Panc1 (cell line): ENCODE measurements around the gene C16orf82. TPM values are rescaled to one million over a fixed set of nuclear protein-coding genes. Genes with fewer than 3 reads are reported as not detected.

Experiments
- ATAC-seq: fragments of 200-7000 bp; cut with Tn5 transposase; 2 replicates; pipeline ENCODE4 v1.9.1; 2020; ENCODE audit warnings: mild to moderate bottlenecking, moderate library complexity
- BruUV-seq: library from RNA; stranded (reverse); fragments of 400-500 nt; replicated peaks from 2 replicates; lab custom pipeline; 2021; lab: Mats Ljungman, UMichigan
- CTCF ChIA-PET: fragments of 300-600 bp; sonication (Branson Sonifier 250); formaldehyde crosslinking; loops from one replicate; lab custom pipeline; 2022; ENCODE audit warnings: antibody characterized with exemption; lab: Charles Lee
- POLR2A ChIA-PET: fragments of 300-600 bp; sonication (Branson Sonifier 250); formaldehyde crosslinking; loops from one replicate; lab custom pipeline; 2022; ENCODE audit warnings: antibody characterized with exemption; lab: Charles Lee
- DNase-seq: peaks from one replicate; pipeline ENCODE4 v3.0.0-alpha.2; 2010; ENCODE audit warnings: low read depth, low spot score
- H3K27ac ChIP-seq: 2 replicates; pipeline ENCODE4 v1.5.1; 2011; ENCODE audit warnings: mild to moderate bottlenecking, low read length, inconsistent platforms
- H3K27me3 ChIP-seq: fragments of 200-500 bp; sonication (Bioruptor generic); 2 replicates; pipeline ENCODE4 v1.6.0; 2014; ENCODE audit warnings: low read length, inconsistent platforms; ENCODE audit not compliant: control insufficient read depth, insufficient read depth
- H3K36me3 ChIP-seq: fragments of 200-500 bp; sonication (Bioruptor generic); 2 replicates; pipeline ENCODE4 v1.5.1; 2014; ENCODE audit warnings: inconsistent platforms, mild to moderate bottlenecking, low read length, moderate library complexity; ENCODE audit not compliant: control insufficient read depth, insufficient read depth
- H3K4me1 ChIP-seq: 2 replicates; pipeline ENCODE4 v1.5.1; 2011; ENCODE audit warnings: inconsistent platforms, mild to moderate bottlenecking, low read length, moderate library complexity; ENCODE audit not compliant: control insufficient read depth, insufficient read depth
- H3K4me3 ChIP-seq, 2 experiments: 2 replicates each; pipeline ENCODE4 v1.5.1; 2011 to 2012; ENCODE audit warnings: low read depth in 2 of 2, low read length in 2 of 2, mild to moderate bottlenecking in 2 of 2, inconsistent platforms in 1 of 2, moderate library complexity in 1 of 2
- H3K9me3 ChIP-seq: fragments of 200-500 bp; sonication (Bioruptor generic); 2 replicates; pipeline ENCODE4 v1.5.1; 2014; ENCODE audit warnings: low read depth, mild to moderate bottlenecking, inconsistent platforms, low read length, moderate library complexity; ENCODE audit not compliant: control insufficient read depth, insufficient read depth
- POLR2AphosphoS5 ChIP-seq: IDR thresholded peaks from 2 replicates; pipeline ENCODE4 v1.6.1; 2012; ENCODE audit warnings: mild to moderate bottlenecking, low read depth, low read length, moderate library complexity
- REST ChIP-seq, 2 experiments: IDR thresholded peaks; 2 replicates each; pipeline ENCODE4 v1.6.1; 2011 to 2012; ENCODE audit warnings: low read depth in 2 of 2, control low read depth in 1 of 2, low read length in 1 of 2, mild to moderate bottlenecking in 1 of 2, moderate library complexity in 1 of 2; ENCODE audit not compliant: insufficient read depth in 1 of 2
- SIN3A ChIP-seq: IDR thresholded peaks from 2 replicates; pipeline ENCODE4 v1.6.1; 2012; ENCODE audit warnings: low read depth, mild to moderate bottlenecking, low read length, moderate library complexity, borderline replicate concordance; ENCODE audit not compliant: insufficient read depth
- TCF7L2 ChIP-seq: IDR thresholded peaks from 2 replicates; pipeline ENCODE4 v1.6.1; 2011; ENCODE audit warnings: mild to moderate bottlenecking, low read depth, low read length, inconsistent platforms
- in situ Hi-C: cut with HindIII; loops from 2 replicates; pipeline ENCODE4 v1.10.0; 2016; ENCODE audit warnings: low sequenced_read_pairs, low pct_unique_long_range_greater_than_20kb
- intact Hi-C: fragments of 100-400 bp; cut with micrococcal nuclease; formaldehyde crosslinking; loops from one replicate; pipeline ENCODE4 v1.10.0; 2022; ENCODE audit not compliant: unreplicated experiment
- total RNA-seq: library from RNA; stranded (reverse); gene quantifications from one replicate; pipeline ENCODE4 v1.2.1, GENCODE V29; 2021; ENCODE audit not compliant: unreplicated experiment
- TF ChIP-seq, protein P1 (sequence below): fragments of 450-650 bp; IDR thresholded peaks from 2 replicates; pipeline ENCODE4 v1.5.1; 2017; ENCODE audit warnings: mild to moderate bottlenecking

Gene C16orf82
- total RNA-seq, 1 experiment from 2014 or later = not detected

GRCh38 chr16:27048316-27048715, 18.4 kb upstream of the C16orf82 start:
- H3K9me3 ChIP-seq = no peaks in the 10 kb centered on the region
- intact Hi-C loops = no loop called here

DNA sequence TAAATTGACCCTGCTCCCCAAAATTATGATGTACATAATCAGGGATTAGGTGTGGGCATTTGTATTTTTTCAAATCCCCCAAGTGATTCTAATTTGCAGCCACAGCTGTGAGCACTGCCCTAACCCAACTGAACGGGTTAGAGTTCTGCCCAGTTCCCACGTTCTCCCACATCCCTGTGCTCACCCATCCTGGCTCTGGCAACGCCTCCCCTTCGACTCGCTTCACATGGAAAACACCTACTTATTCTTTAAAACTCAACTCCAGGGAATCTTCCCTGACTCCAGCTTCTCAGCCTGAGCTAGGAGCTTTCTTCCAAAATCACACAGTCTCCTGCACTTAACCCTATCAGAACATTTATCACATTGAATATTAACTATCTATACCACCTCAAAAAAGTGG, 17.6 kb upstream of the C16orf82 start:
- ATAC-seq (no peak), DNase-seq (no peak)
- CTCF ChIA-PET = no interaction called here
- H3K4me1 ChIP-seq = no peaks in the 10 kb centered on the region
- intact Hi-C loops (no loop called here), in situ Hi-C loops (no loop called here)
- H3K4me3 ChIP-seq = no peak overlapping the region
- H3K36me3 ChIP-seq = no peaks in the 10 kb centered on the region
- POLR2A ChIA-PET = no interaction called here
- peaks cover 6% of the 10 kb centered on the region for H3K27me3 ChIP-seq
- H3K9me3 ChIP-seq = no peaks in the 10 kb centered on the region
- TF ChIP-seq POLR2AphosphoS5 (no peak), REST (IDR thresholded peaks at IDR 0.05; ENCODE audit: insufficient read depth in 1 of 2, low read depth in 2 of 2, low read length in 1 of 2) (no peak)
- no peak overlapping the region for H3K27ac ChIP-seq
- no TSS peak for BruUV-seq

More at GRCh38 chr16:27048316-27048715, 18.4 kb upstream of the C16orf82 start:
- H3K4me3 ChIP-seq = no peak overlapping the region
- TF ChIP-seq, protein P1, sequence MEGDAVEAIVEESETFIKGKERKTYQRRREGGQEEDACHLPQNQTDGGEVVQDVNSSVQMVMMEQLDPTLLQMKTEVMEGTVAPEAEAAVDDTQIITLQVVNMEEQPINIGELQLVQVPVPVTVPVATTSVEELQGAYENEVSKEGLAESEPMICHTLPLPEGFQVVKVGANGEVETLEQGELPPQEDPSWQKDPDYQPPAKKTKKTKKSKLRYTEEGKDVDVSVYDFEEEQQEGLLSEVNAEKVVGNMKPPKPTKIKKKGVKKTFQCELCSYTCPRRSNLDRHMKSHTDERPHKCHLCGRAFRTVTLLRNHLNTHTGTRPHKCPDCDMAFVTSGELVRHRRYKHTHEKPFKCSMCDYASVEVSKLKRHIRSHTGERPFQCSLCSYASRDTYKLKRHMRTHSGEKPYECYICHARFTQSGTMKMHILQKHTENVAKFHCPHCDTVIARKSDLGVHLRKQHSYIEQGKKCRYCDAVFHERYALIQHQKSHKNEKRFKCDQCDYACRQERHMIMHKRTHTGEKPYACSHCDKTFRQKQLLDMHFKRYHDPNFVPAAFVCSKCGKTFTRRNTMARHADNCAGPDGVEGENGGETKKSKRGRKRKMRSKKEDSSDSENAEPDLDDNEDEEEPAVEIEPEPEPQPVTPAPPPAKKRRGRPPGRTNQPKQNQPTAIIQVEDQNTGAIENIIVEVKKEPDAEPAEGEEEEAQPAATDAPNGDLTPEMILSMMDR = no peak
- TF ChIP-seq SIN3A = no peak
- no peak for TF ChIP-seq POLR2AphosphoS5
- no peak for TF ChIP-seq TCF7L2
- TF ChIP-seq REST (IDR thresholded peaks at IDR 0.05; ENCODE audit: insufficient read depth in 1 of 2, low read depth in 2 of 2, low read length in 1 of 2) = no peak
- peaks cover 6% of the 10 kb centered on the region for H3K27me3 ChIP-seq
- H3K4me1 ChIP-seq = no peaks in the 10 kb centered on the region
- in situ Hi-C loops = no loop called here
- DNase-seq (no peak), ATAC-seq (no peak)
- ChIA-PET POLR2A (interaction anchor here (0.6 kb wide), 1 partner anchor 33 kb away, joined by 3 read pairs; no protein-coding TSS in a partner anchor), CTCF (no interaction called here)
- BruUV-seq = no TSS peak
- no peaks in the 10 kb centered on the region for H3K36me3 ChIP-seq
- H3K27ac ChIP-seq = no peak overlapping the region
